Nucleus accumbens (tissue), 56 donors: Measurements from ENCODE around the gene SH3GL3.

Experiments
- DNase-seq, 56 donors: peaks; one replicate each; lab custom pipeline; 2025; lab: John Stamatoyannopoulos, UW

Gene SH3GL3

DNA sequence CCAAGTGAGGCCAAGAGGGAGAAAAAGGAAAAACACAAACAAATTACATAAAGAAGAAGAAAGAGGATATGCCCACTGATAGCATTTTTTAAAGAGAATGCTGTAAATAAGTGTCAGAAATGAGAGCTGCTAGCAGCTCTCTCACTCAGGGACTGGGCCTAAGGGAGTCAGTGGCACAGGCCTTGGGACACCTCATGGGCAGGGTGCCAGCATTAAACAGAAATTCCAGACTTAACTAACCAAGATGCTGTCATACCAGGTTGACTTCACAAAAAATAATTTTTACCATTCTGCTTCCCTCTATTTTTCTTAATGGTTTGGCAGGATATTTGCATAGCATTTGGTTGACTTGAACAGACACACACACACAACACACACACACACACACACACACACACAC, 114.5 kb downstream of the SH3GL3 start:
- no peak for DNase-seq

GRCh38 chr15:83565138-83565537, 118.0 kb downstream of the SH3GL3 start:
- no peak for DNase-seq

- DNase-seq = no peak
Measured at GRCh38 chr15:83565553-83566159, 118.5 kb downstream of the SH3GL3 start.

- DNase-seq = no peak
Measured at GRCh38 chr15:83567318-83567717, 120.2 kb downstream of the SH3GL3 start.

DNA sequence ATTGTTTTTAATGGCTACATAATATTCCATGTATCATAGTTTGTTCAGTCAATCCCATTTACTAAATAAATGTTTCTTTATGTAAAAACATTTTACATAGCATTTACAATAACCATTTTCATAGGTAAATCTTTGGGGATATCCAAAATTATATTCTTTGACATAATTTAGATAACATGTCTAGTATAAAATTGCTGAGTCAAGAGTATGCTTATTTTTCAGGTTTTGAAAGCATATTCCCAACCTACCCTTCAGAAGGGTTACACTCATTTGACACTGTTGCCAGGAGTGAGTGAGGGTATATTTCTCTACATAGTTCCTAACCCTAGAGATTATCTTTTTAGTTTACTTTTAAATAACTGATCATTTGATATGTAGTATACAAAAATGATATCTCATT, 122.2 kb downstream of the SH3GL3 start:
- DNase-seq = no peak

DNA sequence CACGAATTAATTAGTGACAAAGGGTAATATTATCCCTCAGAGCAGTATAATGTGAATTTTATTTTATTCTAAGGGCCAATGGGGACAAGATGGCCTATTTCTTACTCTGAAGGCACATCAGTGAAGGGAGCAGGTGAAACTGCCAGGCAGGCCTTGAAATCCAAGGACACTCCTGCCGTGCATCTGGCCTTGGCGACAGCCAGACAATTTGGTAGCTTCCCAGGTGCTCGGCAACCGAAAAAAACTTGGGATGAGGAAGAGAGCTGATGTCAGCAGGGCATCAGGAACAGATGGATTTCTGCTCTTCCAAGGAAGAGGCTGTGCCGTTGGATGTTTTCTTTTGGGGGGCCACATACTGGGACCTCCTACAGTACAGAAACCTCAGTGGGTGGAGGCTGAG, 123.6 kb downstream of the SH3GL3 start:
- no peak for DNase-seq

DNA sequence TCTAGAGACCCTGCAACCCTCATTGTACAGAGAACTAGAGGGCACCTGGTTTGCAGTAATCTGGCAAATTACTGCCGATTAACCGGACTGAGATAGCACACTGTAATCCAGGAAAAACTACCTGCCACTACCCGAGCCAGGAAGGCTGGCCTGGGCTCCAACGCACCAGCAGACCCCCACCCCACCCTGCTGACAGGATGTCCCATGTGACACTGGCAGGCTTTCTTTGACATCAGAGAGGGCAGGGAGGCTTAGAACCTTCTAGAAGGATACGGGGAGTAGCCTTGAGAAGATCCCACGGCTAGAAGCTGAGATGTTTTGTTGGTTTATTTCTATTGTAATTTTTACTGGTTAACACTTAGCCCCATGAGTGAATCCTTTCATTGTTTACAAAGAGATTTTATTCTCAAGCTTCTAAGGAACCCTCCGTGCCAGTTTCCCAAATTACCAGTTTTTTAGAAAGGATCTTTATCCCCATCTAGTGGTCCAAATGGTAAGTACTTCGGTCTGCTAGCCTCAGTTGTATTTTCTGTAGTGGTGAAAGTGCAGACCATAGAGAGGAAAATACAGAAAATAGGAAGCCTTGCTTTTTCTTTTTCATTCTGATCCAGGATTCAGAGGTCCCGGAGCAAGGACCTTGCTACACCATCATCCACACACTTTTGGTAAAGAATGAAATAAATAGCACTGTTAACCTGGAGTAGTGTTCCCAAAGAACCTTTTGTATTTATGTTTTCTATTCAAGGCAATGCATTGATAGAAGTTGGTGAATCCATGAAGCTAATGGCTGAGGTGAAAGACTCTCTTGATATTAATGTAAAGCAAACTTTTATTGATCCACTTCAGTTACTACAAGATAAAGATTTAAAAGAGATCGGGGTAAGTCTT, 124.9 kb downstream of the SH3GL3 start:
- peak in 20 of 56 donors; percentile 21 to 76 (median 40) for DNase-seq

GRCh38 chr15:83574345-83574744, 127.2 kb downstream of the SH3GL3 start:
- no peak for DNase-seq

GRCh38 chr15:83578691-83579090, 131.6 kb downstream of the SH3GL3 start:
- no peak for DNase-seq

DNA sequence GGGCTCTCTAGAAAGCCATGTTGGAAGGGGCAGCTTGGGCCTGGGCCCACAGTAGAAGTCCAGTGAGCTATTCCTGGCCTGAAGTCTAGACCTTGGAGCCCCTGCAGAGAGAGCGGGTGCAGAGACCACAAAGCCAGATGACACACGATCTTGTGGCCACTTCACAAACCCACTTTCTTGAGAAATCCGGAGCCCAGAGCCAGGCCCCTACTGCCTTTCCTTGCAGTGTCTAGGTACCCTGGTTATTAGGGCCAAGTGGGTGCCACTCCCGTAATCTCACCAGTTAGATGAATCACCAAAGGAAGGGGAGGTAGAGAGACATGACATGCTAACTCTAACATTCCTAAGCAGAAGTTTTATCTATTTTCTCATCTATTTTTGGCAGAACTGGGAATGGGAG, 134.2 kb downstream of the SH3GL3 start:
- DNase-seq = no peak

- no peak for DNase-seq
Measured at GRCh38 chr15:83582381-83582780, 135.2 kb downstream of the SH3GL3 start.

GRCh38 chr15:83585601-83586335, 138.6 kb downstream of the SH3GL3 start:
- DNase-seq = no peak

- DNase-seq = no peak
Measured at GRCh38 chr15:83587091-83587490, 139.9 kb downstream of the SH3GL3 start.

GRCh38 chr15:83588441-83588840, 141.3 kb downstream of the SH3GL3 start:
- no peak for DNase-seq

DNA sequence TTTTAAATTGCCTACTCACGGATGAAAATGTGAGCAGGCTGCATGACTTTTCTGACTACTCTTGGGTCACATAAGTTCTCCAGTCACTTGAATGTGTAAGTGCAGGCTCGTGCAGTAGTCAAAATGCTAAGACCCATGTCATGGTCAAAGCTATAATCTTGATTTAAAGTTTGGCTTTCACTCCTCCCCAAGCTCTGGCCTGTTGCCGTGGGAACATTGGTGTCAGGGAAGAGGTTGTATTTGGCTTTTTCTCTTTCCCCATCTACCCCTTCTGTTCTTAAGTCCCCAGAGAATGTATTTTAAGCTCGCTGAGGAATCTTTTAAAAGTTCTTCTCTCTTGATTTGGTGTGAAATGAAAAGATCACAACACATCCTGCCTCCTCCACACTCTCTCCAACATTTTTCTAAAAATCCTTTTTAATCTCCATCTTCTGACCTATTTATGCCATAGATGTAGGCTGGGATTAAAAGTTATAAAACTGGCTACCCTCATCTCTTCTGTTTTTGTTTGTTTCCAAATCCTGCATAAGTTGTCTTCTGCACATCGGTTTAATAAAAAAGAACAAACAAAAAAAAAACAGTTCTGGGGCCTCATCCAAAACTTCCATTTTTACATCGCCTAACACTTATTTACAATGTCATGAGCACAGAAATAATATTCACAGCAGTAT, 145.4 kb downstream of the SH3GL3 start:
- no peak for DNase-seq

DNA sequence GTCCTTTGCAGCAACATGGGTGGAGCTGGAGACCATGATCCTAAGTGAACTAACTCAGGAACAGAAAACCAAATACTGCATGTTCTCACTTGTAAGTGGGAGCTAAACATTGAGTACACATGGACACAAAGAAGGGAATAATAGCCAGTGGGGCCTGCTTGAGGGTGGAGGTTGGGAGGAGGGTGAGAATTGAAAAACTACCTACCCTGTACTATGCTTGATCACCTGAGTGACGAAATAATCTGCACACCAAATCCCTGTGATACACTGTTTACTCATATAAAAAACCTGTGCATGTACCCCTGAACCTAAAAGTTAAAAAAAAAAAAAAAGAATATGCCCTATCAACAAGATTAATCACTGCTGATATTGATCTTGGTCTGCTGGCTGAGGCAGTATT, 148.1 kb downstream of the SH3GL3 start:
- DNase-seq = no peak

GRCh38 chr15:83598031-83598430, 150.9 kb downstream of the SH3GL3 start:
- DNase-seq = no peak

DNA sequence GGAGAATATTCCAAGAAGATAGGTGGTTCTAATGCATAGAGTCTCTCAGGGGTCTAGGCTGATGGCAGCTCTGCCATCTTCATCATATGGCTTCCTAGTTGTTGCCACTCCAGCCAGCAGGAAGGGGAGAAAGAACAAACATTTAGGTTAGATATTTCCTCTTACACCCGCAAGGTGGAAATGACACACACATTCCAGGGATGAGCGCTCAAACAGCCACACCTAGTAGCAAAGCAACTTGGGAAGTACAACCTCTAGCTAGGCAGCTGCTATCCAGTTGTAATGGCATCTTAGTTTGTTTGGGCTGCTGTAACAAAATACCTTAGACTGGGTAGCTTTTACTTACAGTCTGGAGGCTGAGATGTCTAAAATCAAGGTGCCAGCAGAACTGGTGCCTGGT, 154.9 kb downstream of the SH3GL3 start:
- no peak for DNase-seq

DNA sequence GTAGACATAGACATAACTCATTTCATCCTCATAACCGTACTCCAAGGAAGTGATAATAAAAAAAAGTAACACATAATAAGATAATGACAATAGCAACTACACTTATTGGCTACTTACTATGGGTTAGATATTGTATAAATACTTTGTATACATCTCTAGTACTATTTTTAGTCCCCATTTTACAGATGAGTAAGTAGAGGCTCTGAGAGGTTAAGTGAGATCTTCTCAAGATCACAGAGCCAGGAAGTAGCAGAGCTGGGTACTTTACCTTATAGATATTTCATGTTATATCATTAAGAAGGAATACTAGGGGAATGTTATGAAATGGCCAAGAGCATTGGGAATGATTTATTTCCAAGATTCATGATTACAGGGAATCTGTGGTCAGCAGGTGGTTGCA, 157.4 kb downstream of the SH3GL3 start:
- DNase-seq = no peak

- DNase-seq = no peak
Measured at GRCh38 chr15:83605111-83605945, 158.2 kb downstream of the SH3GL3 start.
